Ascending aorta (tissue), 2 donors: ENCODE results near the gene STAC. TPM values are rescaled to one million over a fixed set of nuclear protein-coding genes. Genes with fewer than 3 reads are reported as not detected.
"Not testable (repeated sequence)": the region's sequence is repeated elsewhere in the genome, so short reads cannot be mapped to it uniquely, and the experiment has no call there.

Experiments used
- DNase-seq, 2 donors: peaks; one replicate each; pipeline ENCODE4 v3.0.0-alpha.2; 2019; ENCODE audit warnings: low spot score in 2 of 2
- H3K27ac ChIP-seq, 2 donors: fragments of 200-600 bp; sonication (generic); one replicate each; pipeline ENCODE4 v1.5.1; 2016 to 2017; ENCODE audit warnings: mild to moderate bottlenecking in 1 of 2
- H3K27me3 ChIP-seq: fragments of 200-600 bp; sonication (generic); one replicate; pipeline ENCODE4 v1.5.1; 2017
- H3K36me3 ChIP-seq, 2 donors: fragments of 200-600 bp; sonication (generic); one replicate each; pipeline ENCODE4 v1.5.1; 2016
- H3K4me1 ChIP-seq, 2 donors: fragments of 200-600 bp; sonication (generic); one replicate each; pipeline ENCODE4 v1.5.1; 2016 to 2017; ENCODE audit warnings: mild to moderate bottlenecking in 1 of 2
- H3K4me3 ChIP-seq, 2 donors: fragments of 200-600 bp; sonication (generic); one replicate each; pipeline ENCODE4 v1.5.1; 2016 to 2017; ENCODE audit warnings: mild to moderate bottlenecking in 1 of 2
- H3K9me3 ChIP-seq, 2 donors: fragments of 200-600 bp; sonication (generic); one replicate each; pipeline ENCODE4 v1.5.1; 2016
- intact Hi-C: fragments of 100-400 bp; cut with DNase I; formaldehyde crosslinking; loops from one replicate; pipeline ENCODE4 v1.15.1; 2023
- total RNA-seq: library from RNA; depleted of rRNA; stranded (reverse); fragments of >200 nt; gene quantifications from one replicate; pipeline ENCODE4 v1.1.0, GENCODE V29; 2016
- TF ChIP-seq, protein P1 (sequence below), 3 experiments: fragments of 200-600 bp in 2 of 3; fragments of 450-650 bp in 1 of 3; sonication (generic) in 2 of 3; IDR thresholded peaks; one replicate each; pipeline ENCODE4 v1.5.1; 2016 to 2019; ENCODE audit warnings: antibody characterized with exemption in 3 of 3, mild to moderate bottlenecking in 1 of 3, moderate library complexity in 1 of 3

Gene STAC
- total RNA-seq, 1 donor from 2014 or later, result 16.0 TPM

GRCh38 chr3:36561601-36562000 is 181.3 kb downstream of the STAC start:
- DNase-seq, result no peak
- H3K4me3 ChIP-seq, result no peak overlapping the region
- no peaks in the 10 kb centered on the region for H3K36me3 ChIP-seq
- peaks cover 0 to 10% of the 10 kb centered on the region in 2 donors for H3K9me3 ChIP-seq
- no peak overlapping the region for H3K27ac ChIP-seq
- intact Hi-C loops, result no loop called here
- TF ChIP-seq, protein P1, sequence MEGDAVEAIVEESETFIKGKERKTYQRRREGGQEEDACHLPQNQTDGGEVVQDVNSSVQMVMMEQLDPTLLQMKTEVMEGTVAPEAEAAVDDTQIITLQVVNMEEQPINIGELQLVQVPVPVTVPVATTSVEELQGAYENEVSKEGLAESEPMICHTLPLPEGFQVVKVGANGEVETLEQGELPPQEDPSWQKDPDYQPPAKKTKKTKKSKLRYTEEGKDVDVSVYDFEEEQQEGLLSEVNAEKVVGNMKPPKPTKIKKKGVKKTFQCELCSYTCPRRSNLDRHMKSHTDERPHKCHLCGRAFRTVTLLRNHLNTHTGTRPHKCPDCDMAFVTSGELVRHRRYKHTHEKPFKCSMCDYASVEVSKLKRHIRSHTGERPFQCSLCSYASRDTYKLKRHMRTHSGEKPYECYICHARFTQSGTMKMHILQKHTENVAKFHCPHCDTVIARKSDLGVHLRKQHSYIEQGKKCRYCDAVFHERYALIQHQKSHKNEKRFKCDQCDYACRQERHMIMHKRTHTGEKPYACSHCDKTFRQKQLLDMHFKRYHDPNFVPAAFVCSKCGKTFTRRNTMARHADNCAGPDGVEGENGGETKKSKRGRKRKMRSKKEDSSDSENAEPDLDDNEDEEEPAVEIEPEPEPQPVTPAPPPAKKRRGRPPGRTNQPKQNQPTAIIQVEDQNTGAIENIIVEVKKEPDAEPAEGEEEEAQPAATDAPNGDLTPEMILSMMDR (IDR thresholded peaks at IDR 0.05), result no peak
- H3K4me1 ChIP-seq, result peaks cover 2 to 13% of the 10 kb centered on the region in 2 donors
- H3K27me3 ChIP-seq, result no peaks in the 10 kb centered on the region

- Histone ChIP-seq H3K4me1 (peaks cover 0 to 10% of the 10 kb centered on the region in 2 donors), H3K4me3 (no peak overlapping the region), H3K36me3 (no peaks in the 10 kb centered on the region), H3K9me3 (peaks cover 0 to 11% of the 10 kb centered on the region in 2 donors), H3K27me3 (no peaks in the 10 kb centered on the region), H3K27ac (no peak overlapping the region)
- TF ChIP-seq, protein P1 (IDR thresholded peaks at IDR 0.05), result no peak
- intact Hi-C loops, result no loop called here
- no peak for DNase-seq
These were observed 182.6 kb downstream of the STAC start for GRCh38 chr3:36562945-36563344.

GRCh38 chr3:36575241-36575640 is 194.9 kb downstream of the STAC start:
- Histone ChIP-seq H3K36me3 (no peaks in the 10 kb centered on the region), H3K4me1 (no peaks in the 10 kb centered on the region), H3K9me3 (peaks cover 0 to 8% of the 10 kb centered on the region in 2 donors), H3K27me3 (no peaks in the 10 kb centered on the region), H3K4me3 (no peak overlapping the region), H3K27ac (peak overlapping the region in 1 of 2 donors; percentile 30)
- DNase-seq, result no peak
- intact Hi-C loops, result no loop called here
- TF ChIP-seq, protein P1 (IDR thresholded peaks at IDR 0.05), result no peak

DNA sequence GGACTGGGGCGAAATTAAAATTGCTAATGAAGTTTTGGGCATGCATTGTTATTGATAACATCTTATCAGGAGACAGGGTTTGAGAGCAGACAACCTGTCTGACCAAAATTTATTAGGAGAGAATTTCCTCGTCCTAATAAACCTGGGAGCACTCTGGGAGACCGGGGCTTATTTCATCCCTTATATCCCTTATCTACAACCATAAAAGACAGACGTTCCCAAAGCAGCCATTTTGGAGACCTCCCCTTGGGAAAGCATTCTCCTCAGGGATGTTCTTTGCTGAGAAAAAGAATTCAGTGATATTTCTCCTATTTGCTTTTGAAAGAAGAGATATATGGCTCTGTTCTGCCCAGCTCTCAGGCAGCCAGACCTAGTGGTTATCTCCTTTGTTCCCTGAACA is 198.1 kb downstream of the STAC start:
- H3K9me3 ChIP-seq, intact Hi-C loops, H3K27ac ChIP-seq, H3K27me3 ChIP-seq, H3K4me3 ChIP-seq, H3K4me1 ChIP-seq, H3K36me3 ChIP-seq, DNase-seq: not testable (repeated sequence)

DNA sequence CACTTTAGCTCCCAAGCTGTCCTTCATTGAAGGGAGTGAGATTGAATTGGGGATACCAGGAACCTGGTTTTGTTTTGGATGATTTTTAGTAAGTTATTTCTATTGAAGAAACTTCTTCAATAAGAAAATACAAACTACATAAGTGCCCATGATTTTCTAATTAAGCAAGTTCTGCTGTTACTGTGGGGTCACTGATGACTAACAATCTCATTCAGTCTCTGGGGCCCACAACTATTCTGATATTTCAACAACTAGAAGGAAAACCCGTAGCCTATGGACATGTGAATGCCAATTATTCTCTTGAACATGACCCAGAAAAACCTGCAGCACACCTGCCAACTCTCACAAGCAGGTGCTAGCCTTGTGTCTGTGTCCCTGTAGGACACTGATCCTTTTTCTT is 199.4 kb downstream of the STAC start:
- no peaks in the 10 kb centered on the region for H3K36me3 ChIP-seq
- H3K9me3 ChIP-seq, result peaks cover 0 to 8% of the 10 kb centered on the region in 2 donors
- H3K27me3 ChIP-seq, result no peaks in the 10 kb centered on the region
- H3K4me3 ChIP-seq, result no peak overlapping the region
- intact Hi-C loops, result no loop called here
- no peak for DNase-seq
- TF ChIP-seq, protein P1 (IDR thresholded peaks at IDR 0.05), result no peak
- no peak overlapping the region for H3K27ac ChIP-seq
- no peaks in the 10 kb centered on the region for H3K4me1 ChIP-seq

- H3K27ac ChIP-seq, result no peak overlapping the region
- no peak for DNase-seq
- peaks cover 0 to 8% of the 10 kb centered on the region in 2 donors for H3K9me3 ChIP-seq
- TF ChIP-seq, protein P1 (IDR thresholded peaks at IDR 0.05), result no peak
- no peaks in the 10 kb centered on the region for H3K4me1 ChIP-seq
- intact Hi-C loops, result no loop called here
- no peaks in the 10 kb centered on the region for H3K36me3 ChIP-seq
- H3K4me3 ChIP-seq, result no peak overlapping the region
- H3K27me3 ChIP-seq, result no peaks in the 10 kb centered on the region
These were observed 200.4 kb downstream of the STAC start for GRCh38 chr3:36580716-36581115.
